H1 (cell line): Measurements from ENCODE around the gene FAM186B. TPM values are rescaled to one million over a fixed set of nuclear protein-coding genes. Genes with fewer than 3 reads are reported as not detected.

Source experiments
- EZH2 ChIP-seq: fragments of 200-600 bp; sonication (generic); IDR thresholded peaks from 2 replicates; pipeline ENCODE4 v1.7.1; 2012; ENCODE audit warnings: low read depth, mild to moderate bottlenecking, moderate library complexity, low read length, inconsistent platforms; ENCODE audit not compliant: severe bottlenecking
- KDM4A ChIP-seq: IDR thresholded peaks from one replicate; pipeline ENCODE4 v1.7.1; 2012; ENCODE audit warnings: low read depth, mild to moderate bottlenecking, moderate library complexity, low read length, inconsistent platforms; ENCODE audit not compliant: severe bottlenecking
- SP4 ChIP-seq: IDR thresholded peaks from 2 replicates; pipeline ENCODE4 v1.6.1; 2012; ENCODE audit warnings: low read length, inconsistent platforms
- TAF7 ChIP-seq: optimal IDR thresholded peaks from 2 replicates; pipeline ENCODE3; 2011; ENCODE audit warnings: low read depth, mild to moderate bottlenecking, inconsistent platforms, low read length, moderate library complexity, borderline replicate concordance
- YY1 ChIP-seq: IDR thresholded peaks from 2 replicates; pipeline ENCODE4 v1.6.1; 2011; ENCODE audit warnings: low read depth, mild to moderate bottlenecking, low read length
- polyA plus RNA-seq, 7 experiments: library from polyadenylated mRNA; depleted of rRNA in 3 of 7; stranded (reverse) in 5 of 7; unstranded in 2 of 7; fragments of >200 nt in 5 of 7; fragments of 200-250 nt in 2 of 7; gene quantifications; 1 replicate in 5 of 7; 2 replicates in 1 of 7; 4 replicates in 1 of 7; pipeline versions ENCODE4 v1.2.1 to v1.2.3, GENCODE V29; 2011 to 2013; ENCODE audit warnings: missing spikeins in 2 of 7, mixed read lengths in 2 of 7
- total RNA-seq: library from RNA; stranded (reverse); fragmentation: NEBNext Ultra II Directional; extraction: Animal tissue kit (Norgen Biotek cat#: 25700); gene quantifications from 2 replicates; pipeline ENCODE4 v1.2.1, GENCODE V29; 2021

The FAM186B gene
- total and polyA plus RNA-seq, 2 of the 8 experiments (the other 6 are each of a cell fraction or from before 2014, with no cell fraction given): 0.12 to 0.73 TPM

- TF ChIP-seq EZH2 (no peak), KDM4A (no peak), SP4 (no peak), TAF7 (no peak), YY1 (no peak)
Measured at GRCh38 chr12:49549735-49550692, 55.4 kb downstream of the FAM186B start (continued).
